Karpas-422 (cell line): ENCODE measurements around the gene SETD1B. TPM values are rescaled to one million over a fixed set of nuclear protein-coding genes. Genes with fewer than 3 reads are reported as not detected.
"Not testable (repeated sequence)": the region's sequence is repeated elsewhere in the genome, so short reads cannot be mapped to it uniquely, and the experiment has no call there.

ENCODE experiments used
- DNase-seq: peaks from one replicate; pipeline ENCODE4 v3.0.0-alpha.2; 2015
- H2AFZ ChIP-seq: fragments of 200-600 bp; sonication (generic); 2 replicates; pipeline ENCODE4 v1.6.1; 2014; ENCODE audit warnings: antibody characterized with exemption, low read length, mixed read lengths
- H3K27ac ChIP-seq: fragments of 200-600 bp; sonication (generic); 2 replicates; pipeline ENCODE4 v1.5.1; 2014; ENCODE audit warnings: mild to moderate bottlenecking, low read length, moderate library complexity
- H3K27me3 ChIP-seq: fragments of 200-600 bp; sonication (generic); 2 replicates; pipeline ENCODE4 v1.6.1; 2014; ENCODE audit warnings: low read length, mixed read lengths
- H3K36me3 ChIP-seq: fragments of 200-600 bp; sonication (generic); 2 replicates; pipeline ENCODE4 v1.6.1; 2014; ENCODE audit warnings: low read length, mixed read lengths; ENCODE audit not compliant: insufficient read depth
- H3K4me1 ChIP-seq: fragments of 200-600 bp; sonication (generic); 2 replicates; pipeline ENCODE4 v1.6.1; 2014; ENCODE audit warnings: mild to moderate bottlenecking, low read length, mixed read lengths
- H3K4me2 ChIP-seq: fragments of 200-600 bp; sonication (generic); 2 replicates; pipeline ENCODE4 v1.6.1; 2014; ENCODE audit warnings: low read length, low read depth, mild to moderate bottlenecking; ENCODE audit not compliant: poor library complexity, severe bottlenecking
- H3K4me3 ChIP-seq: fragments of 200-600 bp; sonication (generic); 2 replicates; pipeline ENCODE4 v1.5.1; 2014; ENCODE audit warnings: mild to moderate bottlenecking, antibody characterized with exemption, low read length, mixed read lengths
- H3K79me2 ChIP-seq: fragments of 200-600 bp; sonication (generic); 2 replicates; pipeline ENCODE4 v1.6.1; 2014; ENCODE audit warnings: mild to moderate bottlenecking, low read length, mixed read lengths
- H3K9ac ChIP-seq: fragments of 200-600 bp; sonication (generic); 2 replicates; pipeline ENCODE4 v1.6.0; 2014; ENCODE audit warnings: low read length
- H3K9me2 ChIP-seq: fragments of 200-600 bp; sonication (generic), shearing (Covaris generic); replicated peaks from 2 replicates; pipeline ENCODE4 v1.6.0; 2014; ENCODE audit warnings: mild to moderate bottlenecking, low read length, moderate library complexity; ENCODE audit not compliant: insufficient read depth
- H3K9me3 ChIP-seq: fragments of 300-700, 200-600 bp; sonication (generic); 2 replicates; pipeline ENCODE4 v1.6.1; 2014; ENCODE audit warnings: low read length, mixed read lengths
- H4K20me1 ChIP-seq: fragments of 200-600 bp; sonication (generic); 2 replicates; pipeline ENCODE4 v1.6.1; 2014; ENCODE audit warnings: mild to moderate bottlenecking, antibody characterized with exemption, low read length, low read depth; ENCODE audit not compliant: insufficient read depth
- total RNA-seq: library from RNA; depleted of rRNA; stranded (reverse); fragments of >200 nt; shearing (Covaris generic); gene quantifications from 2 replicates; pipeline ENCODE4 v1.2.3, GENCODE V29; 2014; ENCODE audit warnings: low replicate concordance; rRNA removed

Gene SETD1B
- total RNA-seq = 2.1 and 2.3 TPM in 2 replicates

DNA sequence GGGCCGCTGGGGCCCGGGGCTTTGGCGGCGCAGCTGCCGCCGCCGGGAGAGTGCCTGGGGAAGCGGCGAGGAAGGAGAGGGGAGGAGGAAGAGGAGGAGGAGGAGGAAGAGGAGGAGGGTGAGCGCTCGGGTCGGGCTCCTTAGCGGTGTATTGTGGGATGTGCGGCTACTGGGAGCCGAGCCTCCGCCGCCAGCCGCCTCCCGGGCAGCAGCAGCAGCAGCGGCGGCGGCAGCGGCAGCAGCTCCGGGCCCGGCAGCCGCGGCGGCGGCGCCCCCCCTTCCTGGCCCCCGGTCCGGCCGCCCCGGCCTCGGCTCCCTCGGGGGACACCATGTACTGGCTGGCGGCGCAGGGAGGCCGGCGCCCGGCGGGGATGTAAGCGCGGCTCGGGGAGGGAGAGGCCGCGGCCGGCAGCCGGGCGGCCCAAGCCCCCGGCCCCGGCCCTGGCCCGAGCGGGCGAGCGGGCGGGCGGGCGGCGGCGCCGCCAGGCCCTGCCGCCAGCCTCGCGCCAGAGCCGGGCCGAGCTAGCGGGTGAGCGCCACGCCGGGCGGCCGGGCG is at the start of gene SETD1B:
Gene SETD1B, plus strand, starts transcription at position 149 of the 556 bp plus-strand sequence. CDS start 729 bp downstream, outside the sequence.
- no peaks in the 10 kb centered on the region for H3K9me3 ChIP-seq
- peak within 1 kb of the TSS; percentile 39 for H2AFZ ChIP-seq
- peaks cover 86% of the 10 kb centered on the region for H3K4me1 ChIP-seq
- H3K27me3 ChIP-seq = no peaks in the 10 kb centered on the region; the same call in 1 of the 2 replicates
- no peaks in the 10 kb centered on the region for H3K79me2 ChIP-seq
- peak within 1 kb of the TSS; percentile 68 for H3K4me3 ChIP-seq
- H3K4me2 ChIP-seq = peak within 1 kb of the TSS; percentile 90
- no peaks in the 10 kb centered on the region for H3K36me3 ChIP-seq
- peak within 1 kb of the TSS; percentile 82 for H3K9ac ChIP-seq
- H3K27ac ChIP-seq = peak within 1 kb of the TSS; percentile 95
- no peaks in the 10 kb centered on the region for H3K9me2 ChIP-seq
- peaks cover 24% of the 10 kb centered on the region for H4K20me1 ChIP-seq
- peak; percentile 81 for DNase-seq

DNA sequence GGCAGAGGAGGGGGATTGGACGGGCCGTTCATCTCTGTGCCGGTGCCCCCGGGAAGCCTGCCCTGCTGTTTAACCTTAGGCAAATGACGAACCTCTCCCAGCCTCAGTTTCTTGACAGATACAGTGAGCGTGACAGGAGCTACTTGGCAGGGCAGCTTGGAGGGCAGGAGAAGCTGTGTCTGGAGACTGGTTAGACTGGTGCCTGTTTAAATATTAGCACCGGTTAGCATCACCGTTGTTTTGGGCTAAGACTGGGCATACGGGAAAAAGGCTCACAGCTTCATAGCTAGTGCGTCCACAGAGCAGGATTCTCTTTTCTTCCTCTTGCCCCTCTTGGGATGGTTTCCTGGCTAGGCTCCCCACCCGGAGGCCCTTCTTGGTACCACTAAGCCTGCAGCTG is 49.0 kb upstream of the SETD1B start:
- H3K4me2 ChIP-seq = no peak overlapping the region
- no peak overlapping the region for H3K27ac ChIP-seq
- H3K79me2 ChIP-seq = no peaks in the 10 kb centered on the region
- no peaks in the 10 kb centered on the region for H3K27me3 ChIP-seq
- H3K36me3 ChIP-seq = no peaks in the 10 kb centered on the region
- H2AFZ ChIP-seq = no peak overlapping the region
- H3K9me3 ChIP-seq = no peaks in the 10 kb centered on the region
- no peaks in the 10 kb centered on the region for H3K4me1 ChIP-seq
- no peaks in the 10 kb centered on the region for H3K9me2 ChIP-seq
- H4K20me1 ChIP-seq = no peaks in the 10 kb centered on the region
- H3K9ac ChIP-seq = no peak overlapping the region
- H3K4me3 ChIP-seq = no peak overlapping the region
- no peak for DNase-seq

DNA sequence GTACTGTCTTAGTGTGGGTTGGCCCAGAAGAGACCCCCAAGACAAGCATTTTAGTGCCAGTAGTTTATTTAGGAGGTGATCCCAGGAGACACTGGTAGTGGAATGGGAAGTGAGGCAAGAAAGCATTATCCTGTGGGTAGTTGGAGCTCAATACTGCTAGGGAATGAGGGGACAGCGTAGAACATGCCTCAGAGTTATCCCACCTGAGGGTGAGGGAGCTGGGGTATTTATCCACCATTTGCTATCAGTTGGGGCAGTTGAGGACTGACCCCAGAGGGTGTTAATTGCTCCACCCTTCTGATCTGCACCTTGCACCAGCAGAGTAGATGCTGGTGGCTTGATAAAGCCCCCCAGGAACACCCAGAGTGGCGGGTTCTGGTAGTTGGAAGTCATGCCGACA is 48.2 kb upstream of the SETD1B start:
- DNase-seq = no peak
- Histone ChIP-seq H3K27me3 (no peaks in the 10 kb centered on the region), H3K9me3 (no peaks in the 10 kb centered on the region), H3K4me3 (no peak overlapping the region), H3K79me2 (no peaks in the 10 kb centered on the region), H3K4me1 (no peaks in the 10 kb centered on the region), H3K36me3 (no peaks in the 10 kb centered on the region), H3K9ac (no peak overlapping the region), H2AFZ (no peak overlapping the region), H3K4me2 (no peak overlapping the region), H3K9me2 (no peaks in the 10 kb centered on the region), H3K27ac (no peak overlapping the region), H4K20me1 (no peaks in the 10 kb centered on the region)

DNA sequence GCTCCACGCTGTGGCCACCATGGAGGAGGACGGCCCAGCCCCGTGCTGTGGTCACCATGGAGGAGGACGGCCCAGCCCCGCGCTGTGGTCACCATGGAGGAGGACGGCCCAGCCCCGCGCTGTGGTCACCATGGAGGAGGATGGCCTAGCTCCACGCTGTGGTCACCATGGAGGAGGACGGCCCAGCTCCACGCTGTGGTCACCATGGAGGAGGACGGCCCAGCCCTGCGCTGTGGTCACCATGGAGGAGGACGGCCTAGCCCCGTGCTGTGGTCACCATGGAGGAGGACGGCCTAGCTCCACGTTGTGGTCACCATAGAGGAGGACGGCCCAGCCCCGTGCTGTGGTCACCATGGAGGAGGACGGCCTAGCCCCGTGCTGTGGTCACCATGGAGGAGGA is 45.3 kb upstream of the SETD1B start:
- not testable (repeated sequence) for H3K4me2 ChIP-seq, H3K36me3 ChIP-seq, H3K9me3 ChIP-seq, H3K27ac ChIP-seq, H3K9ac ChIP-seq, H3K9me2 ChIP-seq, H4K20me1 ChIP-seq, H3K4me3 ChIP-seq, DNase-seq, H3K79me2 ChIP-seq, H3K4me1 ChIP-seq, H3K27me3 ChIP-seq, H2AFZ ChIP-seq

DNA sequence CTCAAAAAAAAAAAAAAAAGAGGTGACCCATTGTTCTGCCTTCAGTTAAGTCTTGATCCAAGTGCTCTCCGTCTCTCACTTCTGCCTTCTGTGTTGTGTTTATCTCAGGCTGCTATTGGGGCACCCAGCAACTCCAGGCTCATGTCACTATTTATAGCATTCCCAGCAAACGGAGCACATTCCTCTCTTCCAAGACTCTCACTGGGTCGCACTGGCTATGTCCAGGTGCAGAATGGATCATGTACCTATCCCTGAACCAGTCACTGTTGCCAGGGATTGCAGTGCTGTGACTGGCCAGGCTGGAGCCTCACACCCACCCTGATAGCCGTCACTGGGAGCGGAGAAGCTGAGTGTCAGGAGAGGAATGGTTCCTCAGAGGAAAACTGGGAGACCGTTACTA is 41.5 kb upstream of the SETD1B start:
- Histone ChIP-seq H3K9ac (no peak overlapping the region), H3K9me2 (no peaks in the 10 kb centered on the region), H3K9me3 (no peaks in the 10 kb centered on the region), H2AFZ (no peak overlapping the region), H3K4me2 (no peak overlapping the region), H3K4me1 (no peaks in the 10 kb centered on the region), H3K27me3 (no peaks in the 10 kb centered on the region), H3K79me2 (no peaks in the 10 kb centered on the region), H3K4me3 (no peak overlapping the region), H3K27ac (no peak overlapping the region), H4K20me1 (no peaks in the 10 kb centered on the region), H3K36me3 (no peaks in the 10 kb centered on the region)
- no peak for DNase-seq

DNA sequence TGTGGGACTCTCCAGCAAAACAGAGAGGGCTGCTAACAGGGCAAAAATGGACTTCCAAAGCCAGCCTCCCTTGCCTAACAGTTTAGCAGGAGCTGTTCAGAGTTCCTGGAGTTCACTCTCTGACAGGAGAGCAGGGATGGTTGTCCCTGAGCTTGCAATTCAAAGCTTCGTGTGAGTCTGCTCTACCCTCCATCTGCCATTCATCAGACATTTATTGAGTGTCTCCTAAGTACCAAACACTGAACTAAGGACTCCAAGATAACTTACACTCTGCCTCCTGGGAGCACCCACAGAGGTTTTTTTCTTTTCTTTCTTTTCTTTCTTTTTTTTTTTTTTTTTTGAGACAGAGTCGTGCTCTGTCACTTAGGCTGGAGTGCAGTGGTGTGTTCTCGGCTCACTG is 39.0 kb upstream of the SETD1B start:
- Histone ChIP-seq H3K4me1 (no peaks in the 10 kb centered on the region), H3K79me2 (no peaks in the 10 kb centered on the region), H3K9me3 (no peaks in the 10 kb centered on the region), H3K36me3 (no peaks in the 10 kb centered on the region), H3K4me3 (no peak overlapping the region), H3K4me2 (no peak overlapping the region), H4K20me1 (no peaks in the 10 kb centered on the region), H3K27me3 (no peaks in the 10 kb centered on the region), H3K9ac (no peak overlapping the region), H2AFZ (no peak overlapping the region), H3K9me2 (no peaks in the 10 kb centered on the region), H3K27ac (no peak overlapping the region)
- no peak for DNase-seq

DNA sequence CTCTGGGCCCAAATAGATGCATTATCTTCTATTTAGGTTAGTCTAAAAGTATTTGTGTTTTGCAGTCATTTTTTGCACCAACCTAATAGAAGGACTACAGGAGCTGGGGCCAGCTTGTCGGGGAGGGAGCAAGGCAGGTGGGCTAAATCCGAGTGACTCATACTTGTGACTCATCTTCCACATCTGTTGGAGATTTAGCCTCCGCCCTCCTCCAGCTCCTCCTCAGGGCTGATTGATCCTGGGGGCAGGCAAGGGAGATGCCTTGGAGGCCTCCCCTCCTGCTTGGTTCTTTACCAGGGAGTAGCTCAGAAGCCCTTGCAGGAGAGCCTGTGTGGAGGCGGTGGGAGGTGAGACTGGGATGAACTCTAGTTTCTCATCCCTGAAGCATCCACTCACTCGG is 38.2 kb upstream of the SETD1B start:
- H3K36me3 ChIP-seq = no peaks in the 10 kb centered on the region
- H3K9me3 ChIP-seq = no peaks in the 10 kb centered on the region
- H3K27me3 ChIP-seq = no peaks in the 10 kb centered on the region
- H3K4me3 ChIP-seq = no peak overlapping the region
- DNase-seq = no peak
- no peak overlapping the region for H3K9ac ChIP-seq
- no peaks in the 10 kb centered on the region for H4K20me1 ChIP-seq
- H3K4me2 ChIP-seq = no peak overlapping the region
- no peaks in the 10 kb centered on the region for H3K79me2 ChIP-seq
- H3K9me2 ChIP-seq = no peaks in the 10 kb centered on the region
- no peak overlapping the region for H2AFZ ChIP-seq
- no peaks in the 10 kb centered on the region for H3K4me1 ChIP-seq
- H3K27ac ChIP-seq = no peak overlapping the region

DNA sequence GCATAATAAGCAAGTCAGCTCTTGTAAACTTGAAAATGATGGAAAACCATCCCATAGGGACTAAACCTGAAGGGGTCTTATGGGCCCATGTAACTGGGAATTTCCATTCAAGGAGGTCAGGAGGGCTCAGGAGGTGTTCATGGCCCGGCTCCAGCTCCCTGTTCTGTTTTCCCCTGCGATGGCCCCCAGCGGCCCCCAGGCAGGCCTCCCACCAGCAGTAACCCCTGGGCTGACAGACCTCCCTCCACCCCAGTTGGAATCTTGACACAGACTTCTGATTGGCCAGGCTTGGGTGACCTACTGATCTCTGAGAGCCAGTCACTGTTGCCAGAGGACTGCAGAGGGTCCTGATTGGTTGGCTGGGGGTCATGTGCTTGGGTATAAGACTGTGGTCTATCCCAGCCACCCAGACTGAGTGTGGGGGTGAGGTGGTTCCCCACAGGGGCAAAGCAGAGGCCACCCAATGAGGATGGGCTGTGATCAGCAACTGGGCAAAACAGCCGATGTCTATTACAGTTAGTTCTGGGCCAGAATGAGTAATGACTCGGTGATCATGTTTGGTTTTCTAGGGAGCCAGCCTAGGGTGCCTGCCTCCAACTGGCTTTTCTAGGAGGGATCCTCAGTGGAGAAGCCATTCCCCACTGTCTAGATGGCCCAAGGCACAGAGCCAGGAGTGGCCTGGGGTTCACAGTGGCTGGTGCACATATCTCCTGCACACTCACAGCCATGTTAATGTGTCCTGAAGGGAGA is 37.3 kb upstream of the SETD1B start:
- H2AFZ ChIP-seq = no peak overlapping the region
- no peak overlapping the region for H3K9ac ChIP-seq
- no peak overlapping the region for H3K4me2 ChIP-seq
- no peak overlapping the region for H3K27ac ChIP-seq
- no peaks in the 10 kb centered on the region for H3K9me2 ChIP-seq
- DNase-seq = peak; percentile 59
- no peaks in the 10 kb centered on the region for H4K20me1 ChIP-seq
- no peaks in the 10 kb centered on the region for H3K36me3 ChIP-seq
- no peaks in the 10 kb centered on the region for H3K27me3 ChIP-seq
- H3K4me1 ChIP-seq = no peaks in the 10 kb centered on the region
- H3K4me3 ChIP-seq = no peak overlapping the region
- H3K79me2 ChIP-seq = no peaks in the 10 kb centered on the region
- H3K9me3 ChIP-seq = no peaks in the 10 kb centered on the region
